Dermis microvascular lymphatic vessel endothelial cell (primary cell): Measurements from ENCODE around the gene MACROH2A1. TPM values are rescaled to one million over a fixed set of nuclear protein-coding genes. Genes with fewer than 3 reads are reported as not detected.

Experiments
- DNase-seq, 2 donors: peaks; one replicate each; pipeline versions ENCODE4 v3.0.0 to v3.0.0-alpha.2; 2010; ENCODE audit warnings: low read depth in 2 of 2
- total RNA-seq: library from RNA; depleted of rRNA; stranded (reverse); fragments of >200 nt; gene quantifications from 2 replicates; pipeline ENCODE4 v1.2.1, GENCODE V29; 2014

MACROH2A1 gene
- total RNA-seq, 1 donor from 2014 or later = 159 TPM

DNA sequence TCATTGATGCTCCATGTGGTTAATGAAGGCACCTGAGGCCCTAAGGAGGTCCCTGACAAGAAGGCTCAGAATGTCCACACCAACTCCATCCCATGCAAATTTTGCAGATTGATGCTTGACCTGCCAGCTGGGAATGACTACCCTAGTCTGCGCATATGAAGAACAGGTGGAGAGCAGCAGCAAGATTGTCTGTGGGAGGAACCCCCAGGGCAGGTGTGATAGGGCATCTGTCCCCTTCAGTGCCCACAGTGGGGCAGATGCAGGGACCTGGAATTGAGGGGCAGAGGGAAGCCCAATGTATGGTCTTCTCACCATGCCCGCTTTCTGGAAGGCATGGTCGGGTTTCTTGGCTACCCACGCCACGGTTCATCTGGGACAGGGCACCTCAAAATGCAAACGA is 79.6 kb downstream of the MACROH2A1 start:
- DNase-seq = no peak

DNA sequence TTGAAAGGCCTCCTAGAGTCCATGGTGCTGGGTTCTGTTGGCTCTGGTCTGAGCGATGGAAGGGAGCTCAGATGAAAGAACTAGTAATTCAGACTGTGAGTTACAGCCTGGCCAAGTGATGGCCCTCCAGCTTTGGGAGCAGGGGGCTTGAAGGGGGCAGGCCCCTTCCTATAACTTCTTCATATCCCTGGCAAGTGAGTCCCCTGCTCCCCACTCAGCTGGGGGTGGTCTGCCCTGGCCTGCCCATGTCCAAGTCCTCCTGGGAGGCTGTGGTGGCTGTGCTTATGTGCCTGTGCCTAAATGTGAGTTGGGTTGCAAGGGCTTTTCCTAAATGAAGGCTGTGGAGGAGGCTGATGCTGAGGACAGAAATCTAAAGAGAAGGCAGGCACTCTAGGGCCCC is 80.1 kb downstream of the MACROH2A1 start:
- DNase-seq = no peak

DNA sequence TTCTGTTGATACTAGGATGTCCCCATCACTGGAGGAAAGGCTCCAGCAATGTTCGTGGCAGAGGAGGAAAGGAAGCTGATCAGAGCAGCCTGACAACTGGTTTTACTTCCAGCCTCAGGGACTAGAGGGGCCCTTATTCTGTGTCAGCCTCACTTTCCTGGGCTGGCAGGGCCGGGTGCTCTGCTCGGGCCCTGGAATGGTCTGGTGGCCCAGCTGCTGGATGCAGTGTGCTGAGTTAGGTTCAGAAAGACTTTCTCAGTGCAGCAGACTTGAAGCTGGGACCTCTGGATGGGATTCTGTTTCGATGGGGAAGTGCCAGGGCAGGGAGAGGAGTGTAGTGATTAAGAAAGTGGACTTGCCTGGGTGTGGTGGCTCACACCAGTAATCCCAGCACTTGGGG is 81.0 kb downstream of the MACROH2A1 start:
- no peak for DNase-seq

DNA sequence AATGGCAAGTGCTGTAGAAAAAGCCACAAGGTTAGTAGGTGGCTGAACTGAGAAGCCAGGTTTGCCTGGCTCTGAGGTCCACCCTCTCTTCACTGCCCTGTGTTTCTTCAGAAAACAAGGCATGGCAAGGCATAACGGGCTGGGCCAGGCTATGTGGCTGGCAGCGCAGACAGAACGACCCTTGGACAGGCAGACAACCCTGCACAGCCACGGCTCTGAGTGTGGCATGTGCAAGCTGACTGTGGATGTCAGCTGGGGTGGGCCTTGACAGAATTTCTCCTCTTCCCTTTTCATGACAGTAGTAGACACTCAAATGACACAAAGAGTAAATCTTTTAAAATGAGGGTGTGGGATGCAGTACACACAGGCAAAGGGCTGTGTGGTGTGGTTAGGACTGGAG is 81.7 kb downstream of the MACROH2A1 start:
- DNase-seq = no peak

DNA sequence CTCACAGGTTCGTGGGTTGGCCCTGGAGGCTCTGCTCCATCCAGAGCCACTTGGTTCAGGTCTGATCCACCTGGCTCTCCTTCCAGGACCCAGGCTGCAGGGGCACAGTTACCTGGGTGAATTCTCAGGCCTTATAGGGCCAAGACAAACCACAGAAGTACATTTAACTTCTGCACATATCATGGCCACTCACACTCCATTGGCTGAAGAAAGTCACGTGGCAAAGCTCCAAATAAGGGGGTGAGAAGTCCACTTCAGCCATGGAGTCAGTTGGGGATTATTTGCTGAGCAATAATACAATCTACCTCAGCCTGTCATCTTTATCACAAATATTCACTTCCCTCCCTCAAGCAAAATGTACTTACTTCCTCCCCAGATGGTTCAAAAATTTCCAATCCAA is 83.6 kb downstream of the MACROH2A1 start:
- DNase-seq = no peak

DNA sequence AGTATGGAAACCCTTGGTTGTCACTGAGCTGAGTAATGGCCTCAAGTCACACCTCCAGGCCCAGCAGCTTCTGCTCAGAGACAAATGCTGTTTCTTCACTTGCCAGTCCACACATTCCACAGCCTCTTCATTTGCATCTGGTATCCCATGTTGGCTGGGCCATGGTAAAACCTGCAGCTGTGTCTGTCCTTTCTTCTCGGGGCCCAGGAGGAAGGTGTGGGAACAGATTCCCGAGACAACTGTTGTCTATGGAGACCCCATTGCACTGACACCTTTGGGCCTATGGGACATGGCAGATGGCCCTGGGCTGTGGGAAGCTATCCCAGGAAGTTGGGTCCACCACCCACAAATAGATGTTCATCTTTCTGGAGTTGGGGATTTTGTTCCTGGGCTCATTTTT is 85.1 kb downstream of the MACROH2A1 start:
- no peak for DNase-seq

DNA sequence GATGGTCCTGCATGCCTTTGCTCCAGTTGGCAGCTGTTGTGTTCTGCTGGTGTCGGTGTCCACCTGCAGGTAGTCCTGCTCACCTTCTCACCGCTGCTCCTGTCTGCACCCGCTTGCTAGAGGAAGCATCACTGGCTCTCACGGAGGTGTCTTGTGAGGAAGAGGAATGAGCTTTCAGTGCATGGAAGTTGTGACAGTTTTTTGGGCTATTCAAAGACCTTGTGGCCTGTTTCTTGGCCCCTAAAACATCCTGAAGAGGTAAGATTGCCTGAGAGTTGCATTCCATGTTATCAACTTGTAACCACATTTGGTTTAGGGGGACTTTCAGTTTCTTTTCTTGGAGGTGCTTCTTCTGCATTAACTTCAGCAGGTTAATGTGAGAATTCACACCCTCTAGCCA is 85.6 kb downstream of the MACROH2A1 start:
- no peak for DNase-seq

DNA sequence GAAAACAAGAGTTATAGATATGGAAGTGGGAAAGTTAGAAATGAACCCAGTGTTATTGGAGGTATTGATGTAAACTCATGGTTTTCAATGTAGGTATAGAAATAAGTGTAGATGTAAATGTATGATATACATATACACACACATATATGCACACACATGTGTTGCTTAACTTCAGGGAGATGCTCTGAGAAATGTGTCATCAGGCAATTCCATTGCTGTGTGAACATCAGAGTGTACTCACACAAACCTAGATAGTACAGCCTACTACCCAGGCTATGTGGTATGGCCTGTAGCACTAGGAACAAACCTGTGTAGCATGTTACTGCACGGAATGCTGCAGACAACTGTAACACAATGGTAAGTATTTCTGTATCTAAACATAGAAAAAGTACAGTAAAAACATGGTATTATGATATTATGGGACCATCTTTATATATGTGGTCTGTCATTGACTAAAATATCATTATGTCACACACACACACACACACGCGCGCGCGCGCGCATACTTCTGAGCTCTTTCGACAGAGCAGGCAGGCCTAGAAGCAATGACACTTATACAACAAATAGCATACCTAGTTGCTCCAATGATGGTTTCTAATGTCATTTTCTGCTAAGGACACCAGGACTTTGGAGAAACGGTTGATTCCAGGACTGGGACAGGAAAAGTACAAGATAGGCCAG is 86.6 kb downstream of the MACROH2A1 start:
- DNase-seq = no peak

DNA sequence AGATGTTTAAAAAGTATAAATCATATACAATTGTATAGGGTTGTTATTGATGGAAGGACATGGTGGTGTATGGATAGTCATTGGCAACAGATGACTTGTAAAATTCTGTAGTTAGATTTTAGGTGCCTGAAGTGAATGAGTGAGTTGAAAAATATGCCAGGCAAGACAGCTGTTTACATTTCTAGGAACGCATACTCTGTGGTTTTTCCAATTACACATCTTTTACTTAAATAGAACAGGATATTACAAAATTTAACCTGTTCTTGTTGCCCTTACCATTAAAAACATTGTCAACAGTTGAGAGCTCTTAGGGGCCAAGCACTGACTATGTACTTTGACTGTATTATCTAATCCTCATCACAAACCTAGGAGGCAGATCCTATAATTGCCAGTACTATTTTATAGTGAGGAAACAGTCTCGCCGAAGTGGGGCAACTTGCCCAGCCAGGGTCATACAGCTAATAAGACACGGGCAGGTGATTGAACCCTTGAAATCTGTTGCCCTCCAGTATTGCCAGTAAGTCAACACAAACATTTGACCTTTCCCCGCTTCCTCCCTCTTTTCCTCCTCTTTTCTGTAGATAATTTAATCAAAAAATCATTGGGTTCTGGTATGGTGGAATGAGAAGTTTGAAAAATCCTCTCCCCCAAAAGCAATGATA is 88.6 kb downstream of the MACROH2A1 start:
- no peak for DNase-seq

DNA sequence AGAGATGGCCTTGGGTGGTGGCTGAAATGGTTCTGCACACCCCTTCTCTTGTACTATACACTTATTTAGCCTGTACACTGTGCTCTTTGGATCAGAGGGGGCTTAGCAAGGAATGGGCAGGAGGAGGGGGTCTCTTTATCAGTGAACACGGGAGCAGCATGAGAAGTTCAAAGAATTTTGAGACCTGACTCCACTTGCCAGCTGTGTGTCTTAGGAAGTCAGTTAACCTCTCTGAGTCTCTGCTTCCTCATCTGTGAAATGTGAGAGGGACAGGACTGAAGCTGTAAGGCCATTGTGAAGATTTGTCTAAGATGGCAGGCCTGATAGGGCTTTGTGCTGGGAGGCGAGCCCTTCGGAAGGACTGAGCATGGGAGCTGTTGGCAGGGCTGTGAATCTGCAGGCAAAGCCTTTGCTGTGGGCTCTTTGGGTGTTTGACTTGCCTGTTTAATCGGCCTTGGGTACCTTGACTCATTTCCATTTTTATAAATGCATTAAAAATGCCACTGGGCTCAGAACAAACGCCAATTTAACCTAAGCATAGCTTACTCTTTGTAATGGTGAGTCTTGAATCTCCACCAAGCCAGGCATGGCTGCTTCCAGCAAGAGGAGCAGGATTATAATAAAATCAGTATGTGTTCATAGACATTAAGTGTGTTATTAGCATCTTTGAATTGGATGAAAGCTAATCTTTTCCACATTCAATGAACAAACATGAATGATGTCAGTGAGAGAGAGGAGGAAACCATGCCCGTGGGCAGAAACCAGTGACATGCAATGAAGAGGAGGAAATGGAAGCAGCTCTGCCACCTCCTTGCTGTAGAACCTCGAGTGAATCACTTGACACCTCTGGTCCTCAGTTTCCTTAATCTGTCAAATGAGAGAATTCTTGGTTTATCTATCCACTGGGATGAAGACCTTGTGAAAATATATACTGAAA is 89.4 kb downstream of the MACROH2A1 start:
- DNase-seq = no peak

DNA sequence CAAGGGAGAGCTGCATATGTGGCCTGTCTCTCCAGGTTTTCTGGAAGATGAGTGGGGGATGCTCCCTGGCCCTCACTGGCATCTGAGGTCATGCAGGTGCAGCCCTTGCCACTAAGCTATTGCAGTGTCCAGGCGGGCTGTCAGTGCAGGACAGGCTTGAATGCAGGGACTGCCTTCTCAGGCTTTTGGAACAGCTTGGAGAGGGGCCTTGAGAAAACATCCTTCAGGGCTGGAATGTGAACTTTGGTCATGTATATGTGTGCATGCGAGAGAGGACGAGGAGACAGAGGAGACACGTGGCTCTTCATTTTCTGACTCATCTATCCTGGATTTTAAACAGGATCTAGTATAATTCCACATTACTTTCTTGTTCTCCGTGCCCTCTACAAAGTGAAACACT is 90.3 kb downstream of the MACROH2A1 start:
- DNase-seq = no peak

DNA sequence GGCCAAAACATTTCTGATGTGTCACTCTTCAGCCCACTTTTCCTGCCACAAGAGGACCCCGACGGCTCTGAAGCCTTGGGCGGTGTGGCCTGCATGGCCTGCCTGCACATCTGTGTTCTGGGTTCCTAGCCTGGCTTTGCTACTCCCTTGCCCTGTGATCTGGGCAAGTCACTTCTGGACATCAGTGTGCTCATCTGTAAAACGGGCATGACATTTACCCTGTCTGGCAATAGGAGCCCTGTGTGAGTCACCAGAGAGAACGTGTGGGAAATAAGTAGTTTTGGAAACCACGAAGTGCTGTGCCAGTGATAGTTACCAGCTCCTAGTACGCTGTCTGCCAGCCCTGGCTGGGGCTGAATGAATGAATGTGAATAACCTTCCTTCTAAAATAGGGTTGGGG is 90.8 kb downstream of the MACROH2A1 start:
- no peak for DNase-seq

DNA sequence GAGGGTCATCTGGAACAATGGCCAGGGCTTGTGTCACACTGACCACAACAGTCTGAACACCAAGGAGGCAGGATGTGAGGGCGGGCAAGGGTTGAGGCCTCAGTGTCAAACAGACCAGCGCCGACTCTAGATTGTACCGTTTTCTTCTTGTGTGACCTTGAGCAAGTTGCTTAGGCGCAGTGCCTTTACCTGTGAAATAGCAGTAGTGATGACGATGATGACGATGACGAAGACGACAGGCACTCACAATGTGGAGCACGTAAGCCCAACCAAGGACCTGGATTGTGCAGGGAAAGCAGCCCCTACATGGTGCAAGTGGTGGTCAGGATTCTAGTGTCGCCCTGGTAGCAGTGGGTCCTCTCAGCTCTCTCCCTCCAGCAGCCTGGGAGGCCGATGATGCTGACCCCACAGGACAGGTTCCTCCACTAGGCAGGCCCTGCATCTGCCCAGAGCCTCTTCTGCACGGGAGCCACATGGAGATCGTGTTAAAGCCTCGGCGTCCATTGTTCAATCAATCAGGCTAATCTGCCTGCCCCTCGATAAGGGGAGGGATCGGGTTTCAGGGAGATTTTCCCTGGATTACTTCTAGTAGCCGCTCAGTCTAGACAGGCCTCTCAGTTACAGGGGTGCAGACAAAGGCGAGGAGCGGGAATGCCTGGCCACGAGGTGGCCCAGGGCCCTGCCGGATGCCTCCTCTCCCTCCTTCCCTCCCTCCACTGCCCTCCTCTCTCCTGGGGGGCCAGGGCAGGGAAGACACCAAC is 91.7 kb downstream of the MACROH2A1 start:
- no peak for DNase-seq

DNA sequence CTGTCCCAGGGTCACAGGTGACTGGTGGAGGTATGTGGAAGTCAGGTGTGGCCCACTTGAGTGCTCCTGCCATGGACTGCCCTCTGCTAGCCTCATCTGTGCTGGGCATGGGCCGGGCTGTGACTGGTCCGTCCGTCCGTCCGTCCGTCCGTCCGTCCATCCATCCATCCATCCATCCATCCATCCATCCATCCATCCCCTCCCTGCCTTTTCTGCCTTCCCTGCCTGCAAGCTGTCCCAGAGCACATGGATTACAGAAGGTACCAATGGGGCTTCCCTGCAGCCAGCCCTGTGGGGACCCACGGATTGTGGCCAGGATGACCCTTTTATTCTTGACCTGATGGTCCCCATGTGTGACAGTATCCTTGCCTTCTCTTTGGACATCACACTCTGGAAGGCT is 92.5 kb downstream of the MACROH2A1 start:
- DNase-seq = no peak

DNA sequence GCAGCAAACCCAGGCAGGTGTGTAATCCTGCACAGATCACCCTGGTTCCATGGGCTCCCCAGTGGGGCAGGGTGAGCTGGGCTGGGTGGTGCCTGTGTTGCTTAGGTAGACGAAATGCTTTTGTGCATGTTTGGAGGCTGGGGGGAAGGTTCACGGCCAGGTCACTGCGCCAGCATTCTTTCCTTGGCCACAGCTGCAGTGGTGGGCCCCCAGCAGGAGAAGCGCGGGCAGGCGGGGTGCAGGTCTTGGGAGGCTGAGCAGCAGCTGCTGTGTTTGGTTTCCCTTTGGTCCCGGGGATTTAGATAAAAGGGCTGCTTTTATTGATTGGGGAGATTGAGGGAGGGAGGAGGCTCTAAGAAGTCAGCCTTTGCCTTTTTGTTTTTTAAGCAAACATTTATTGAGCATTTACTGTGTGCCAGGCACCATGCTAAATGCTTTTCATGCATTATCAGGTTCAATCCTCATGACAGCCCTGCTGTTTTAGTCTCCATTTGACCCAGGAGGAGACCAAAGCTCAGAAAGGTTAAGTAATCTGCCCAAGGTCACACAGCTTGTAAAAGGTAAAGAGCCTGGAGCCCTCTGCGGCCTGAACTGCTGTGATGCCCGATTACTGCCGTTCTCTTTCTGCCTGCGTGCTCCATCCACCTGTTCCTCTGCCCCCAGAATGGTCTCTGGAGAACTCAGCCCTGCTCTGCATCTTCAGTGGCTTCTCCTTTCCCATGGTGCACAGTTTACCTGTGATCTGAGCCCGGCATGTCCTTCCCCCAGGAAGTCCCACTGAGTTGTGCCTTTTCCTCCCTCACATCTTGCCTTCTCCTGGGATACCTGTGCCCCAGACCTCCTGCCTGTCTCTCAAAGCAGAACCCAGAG is 94.4 kb downstream of the MACROH2A1 start:
- no peak for DNase-seq

DNA sequence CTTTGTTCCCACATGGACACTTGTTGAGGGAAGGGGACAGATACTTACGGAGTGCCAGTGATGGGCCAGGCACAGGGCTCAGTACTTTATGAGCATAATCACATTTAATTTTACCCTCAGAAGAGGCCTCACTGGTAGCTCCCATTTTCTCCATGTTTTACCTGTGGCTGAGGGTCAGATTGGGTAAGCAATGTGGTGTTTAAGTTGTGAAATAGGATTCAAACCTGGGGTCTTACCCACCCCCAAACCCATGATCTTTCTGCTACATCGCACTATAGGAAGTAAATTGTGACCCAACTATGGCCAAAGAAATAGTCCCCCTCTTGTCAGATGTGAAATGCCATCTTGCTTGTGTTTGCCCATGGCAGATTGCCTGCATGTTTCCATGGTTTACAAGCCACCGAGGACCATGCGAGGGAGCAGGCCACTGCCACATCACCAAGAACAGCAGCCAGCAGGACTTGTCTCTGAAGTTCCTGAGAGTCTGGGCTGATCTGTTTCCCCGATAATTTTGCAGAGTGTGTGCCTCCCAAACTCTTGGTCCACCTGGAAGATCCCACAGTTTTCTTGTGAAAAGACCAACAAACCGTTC is 95.4 kb downstream of the MACROH2A1 start:
- no peak for DNase-seq

DNA sequence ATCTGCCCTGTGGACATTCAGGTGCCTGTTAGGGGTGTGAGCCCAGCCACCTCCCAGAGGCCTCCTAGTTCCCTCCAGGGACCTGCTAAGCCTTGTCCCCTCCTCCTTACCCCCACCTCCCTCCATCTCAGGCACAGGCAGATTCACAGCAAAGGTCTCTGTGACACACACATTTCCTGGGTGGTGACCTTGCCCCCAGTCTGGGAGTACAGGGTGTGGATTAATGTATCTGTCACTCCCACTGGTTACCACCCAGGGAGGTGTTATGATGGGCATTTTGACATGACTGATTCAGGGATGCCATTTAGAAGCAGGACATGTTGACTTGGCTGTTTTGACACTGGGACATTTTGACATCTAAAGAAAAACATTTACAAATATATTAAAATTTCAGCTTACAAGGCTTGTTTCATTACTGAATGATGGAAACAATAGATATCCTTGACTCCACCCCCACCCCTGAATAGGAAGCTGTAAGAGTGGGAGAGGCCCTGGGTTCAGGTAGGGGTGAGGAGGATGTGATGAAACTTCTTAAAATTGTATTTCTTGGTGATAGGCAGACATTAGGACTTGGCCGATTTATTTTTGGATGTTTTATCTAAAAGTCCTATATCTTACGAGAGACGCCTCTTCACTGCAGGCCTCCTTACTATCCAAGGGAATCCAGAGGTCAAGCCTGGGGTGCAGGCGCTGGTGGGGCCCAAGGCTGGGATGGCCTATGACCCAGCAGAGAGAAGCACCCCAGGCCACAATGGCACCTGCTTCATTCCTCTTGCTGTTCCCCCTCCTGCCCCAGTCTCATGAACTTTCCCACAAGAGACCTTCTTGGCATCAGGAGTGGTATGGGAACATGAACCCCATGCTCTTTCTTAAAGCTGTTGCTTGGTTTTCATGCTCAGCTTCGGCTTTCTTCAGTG is 101.9 kb downstream of the MACROH2A1 start:
- no peak for DNase-seq

DNA sequence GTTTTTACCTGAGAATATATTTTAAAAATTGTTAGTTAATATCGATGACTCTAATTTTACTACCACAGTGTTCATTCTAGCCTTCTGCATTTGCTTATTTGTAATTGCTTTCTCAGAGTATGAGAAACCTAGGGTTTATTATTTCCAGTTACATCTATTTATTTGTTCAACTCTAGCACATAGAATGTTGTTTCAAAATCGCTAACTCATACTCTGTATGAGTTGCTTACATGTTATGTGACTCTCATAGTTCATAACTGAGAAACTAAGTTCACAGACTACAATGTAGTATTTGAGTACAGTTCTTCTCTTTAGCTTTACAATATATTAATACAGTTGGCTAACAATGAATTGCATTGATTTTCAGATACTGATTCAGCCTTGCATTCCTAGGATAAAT is 103.2 kb downstream of the MACROH2A1 start:
- no peak for DNase-seq

DNA sequence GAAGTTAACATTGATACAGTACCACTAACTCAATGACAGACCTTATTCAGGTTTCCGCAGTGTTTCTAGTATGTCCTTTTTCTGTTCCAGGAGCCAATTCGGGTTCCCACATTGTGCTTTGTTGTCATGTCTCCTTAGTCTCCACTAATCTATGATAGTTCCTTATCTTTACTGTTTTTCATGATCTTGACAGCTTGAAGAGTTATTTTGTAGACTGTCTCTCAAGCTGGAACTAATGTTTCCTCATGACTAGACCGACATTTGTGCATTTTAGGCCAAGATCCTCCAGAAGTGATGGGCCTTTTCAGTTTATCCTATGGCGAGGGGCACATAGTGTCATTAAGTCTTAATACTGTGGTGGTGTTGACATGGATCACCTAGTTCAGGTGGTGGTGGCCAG is 104.2 kb downstream of the MACROH2A1 start:
- DNase-seq = no peak
